NCI-H82 treated with DMSO at 0.1 percent for 48 hours (cell line): ENCODE data around the gene CDC42SE2.

Experiments used
- DNase-seq: peaks from one replicate; lab custom pipeline; 2025; ENCODE audit not compliant: unreplicated experiment; lab: John Stamatoyannopoulos, UW

CDC42SE2 gene

DNA sequence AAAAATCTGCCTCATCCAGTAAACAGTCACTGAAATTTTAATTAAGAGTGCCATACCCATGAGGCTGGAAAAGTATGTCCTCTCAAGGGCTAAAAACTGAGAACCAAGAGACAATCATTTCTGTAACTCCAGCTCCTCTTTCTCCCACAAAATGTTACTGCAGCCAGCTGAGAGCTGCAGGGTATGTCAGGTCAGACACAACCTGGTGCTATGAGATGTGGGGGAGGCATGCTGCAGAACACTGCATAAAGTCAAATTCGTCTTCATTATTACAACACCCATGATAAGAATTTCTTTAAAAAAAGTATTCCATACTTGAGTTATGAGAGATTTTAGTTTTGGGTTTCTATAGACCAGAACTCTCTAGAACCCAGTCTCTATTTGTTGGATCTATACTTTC lies 162.2 kb downstream of the CDC42SE2 start:
- no peak for DNase-seq

DNA sequence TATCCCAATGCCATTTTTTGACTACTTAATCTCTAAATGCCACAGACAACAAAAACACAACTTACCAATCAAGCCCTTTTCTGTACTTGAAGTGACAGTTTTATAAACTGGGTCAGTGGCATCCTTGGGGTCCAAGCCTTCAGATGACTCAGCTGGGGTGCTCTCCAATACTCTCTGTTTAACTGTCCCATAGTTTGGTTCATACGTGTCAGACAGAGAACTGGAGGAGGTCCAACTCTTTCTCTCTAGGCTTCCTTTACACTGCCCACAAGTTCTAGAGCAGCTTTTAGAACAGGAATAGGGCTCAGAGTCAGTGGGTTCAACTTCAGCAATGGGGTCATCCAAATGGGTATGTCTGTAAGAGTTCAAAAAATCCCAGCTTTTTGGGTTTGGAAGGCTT lies 166.9 kb downstream of the CDC42SE2 start:
- DNase-seq, result no peak

DNA sequence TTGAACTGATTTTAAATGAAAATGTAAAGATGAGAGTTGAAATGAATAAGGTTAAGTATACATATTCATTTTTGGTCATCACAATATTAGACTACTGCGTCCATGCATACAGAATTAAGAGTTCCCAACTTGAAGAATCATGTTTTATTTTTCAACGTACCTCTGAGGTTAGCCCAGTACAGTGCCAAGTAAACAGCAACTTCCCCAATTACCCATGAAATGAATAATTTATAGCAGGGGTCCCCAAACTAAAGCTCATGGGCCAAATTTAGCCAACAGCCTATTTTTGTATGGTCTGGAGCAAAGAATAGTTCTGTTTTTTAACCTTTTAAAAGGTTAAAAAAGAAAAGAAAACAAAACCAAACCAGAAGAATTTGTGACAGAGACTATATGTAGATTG lies 167.9 kb downstream of the CDC42SE2 start:
- DNase-seq, result no peak

DNA sequence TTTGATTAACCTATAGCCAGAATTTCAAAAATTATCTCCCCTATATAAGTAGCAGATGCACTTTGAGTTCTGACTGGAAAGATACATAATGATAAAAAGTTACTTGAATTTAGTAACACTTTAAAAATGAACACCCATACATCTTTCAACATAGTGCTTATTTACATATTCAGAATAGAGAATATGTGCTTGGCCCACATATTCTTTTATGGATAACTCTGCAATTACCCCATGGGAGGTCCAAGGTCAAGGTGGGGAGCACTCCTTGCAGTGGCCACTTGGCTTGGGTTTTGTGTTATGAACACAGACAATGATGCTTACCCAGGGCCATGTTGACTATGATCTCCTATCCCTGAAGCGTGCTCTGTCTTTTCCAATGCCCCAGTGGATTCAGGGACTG lies 169.3 kb downstream of the CDC42SE2 start:
- no peak for DNase-seq

DNA sequence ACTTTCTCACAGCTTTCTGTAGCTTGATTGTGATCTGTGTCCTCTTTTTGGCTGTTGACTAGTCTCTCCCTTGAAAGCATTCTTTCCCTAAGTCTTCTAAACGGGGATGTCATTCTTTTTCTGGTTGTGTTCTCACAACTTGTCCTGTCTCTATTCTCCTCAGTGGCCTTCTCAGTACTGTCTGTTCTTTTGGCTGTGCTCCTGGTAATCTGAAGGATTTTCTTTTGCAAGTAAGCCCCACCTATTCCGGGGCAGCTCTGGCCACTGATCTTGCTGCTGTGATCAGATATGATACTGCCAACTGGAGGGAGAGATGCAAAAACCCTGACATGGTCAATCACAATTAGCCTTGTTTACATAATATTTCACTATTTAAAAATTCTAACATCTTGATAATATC lies 172.2 kb downstream of the CDC42SE2 start:
- DNase-seq, result no peak

DNA sequence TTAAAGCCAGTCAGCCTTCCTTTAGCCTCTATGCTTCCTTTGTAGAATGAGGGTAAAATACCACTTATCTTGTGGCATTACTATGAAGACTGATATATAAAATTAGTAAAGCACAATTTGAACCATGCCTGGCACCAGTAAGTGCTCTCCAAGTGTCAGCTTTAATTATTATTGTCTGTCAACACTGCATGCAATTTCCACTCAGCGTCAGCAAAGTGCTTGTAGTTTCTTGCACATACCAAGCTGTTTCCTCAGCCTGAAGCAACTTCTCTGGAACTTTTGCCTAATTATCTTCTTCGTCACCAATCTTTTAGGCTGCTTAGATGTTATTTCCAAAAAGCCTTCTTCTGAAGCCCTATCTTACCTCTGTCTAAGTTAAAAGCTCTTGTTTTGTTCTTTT lies 177.3 kb downstream of the CDC42SE2 start:
- DNase-seq, result no peak
